Medulla oblongata (tissue), 1 donor: ENCODE measurements around the gene ARSB.
"Not testable (repeated sequence)": the region's sequence is repeated elsewhere in the genome, so short reads cannot be mapped to it uniquely, and the experiment has no call there.

Experiments used
- DNase-seq: peaks from one replicate; pipeline ENCODE4 v3.0.0-alpha.2; 2015; ENCODE audit errors: extremely low spot score

ARSB gene

DNA sequence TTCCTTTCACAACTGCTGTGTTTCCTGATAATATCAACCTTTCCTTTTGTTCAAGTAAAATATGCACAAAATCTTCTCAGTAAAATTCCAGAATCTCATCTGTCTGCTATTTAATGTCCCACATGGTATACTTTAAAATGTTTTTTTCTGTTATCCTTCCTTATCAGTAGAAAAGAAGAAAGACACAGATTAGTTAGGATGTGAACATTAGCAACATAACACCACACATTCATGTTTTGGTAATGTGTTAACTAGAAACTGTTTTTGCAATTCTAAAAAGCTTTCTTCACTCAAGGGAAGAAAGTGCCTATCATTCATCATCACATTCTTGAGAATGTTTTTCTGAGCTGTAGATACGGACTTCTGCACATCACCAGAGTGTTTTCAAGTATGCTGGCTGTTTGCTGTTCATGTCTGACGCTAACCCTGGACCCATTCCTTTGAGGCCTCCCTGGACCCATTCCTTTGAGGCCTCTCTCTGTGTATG, 10.5 kb upstream of the ARSB start:
- no peak for DNase-seq

GRCh38 chr5:78993165-78993564, 8.1 kb upstream of the ARSB start:
- no peak for DNase-seq

DNA sequence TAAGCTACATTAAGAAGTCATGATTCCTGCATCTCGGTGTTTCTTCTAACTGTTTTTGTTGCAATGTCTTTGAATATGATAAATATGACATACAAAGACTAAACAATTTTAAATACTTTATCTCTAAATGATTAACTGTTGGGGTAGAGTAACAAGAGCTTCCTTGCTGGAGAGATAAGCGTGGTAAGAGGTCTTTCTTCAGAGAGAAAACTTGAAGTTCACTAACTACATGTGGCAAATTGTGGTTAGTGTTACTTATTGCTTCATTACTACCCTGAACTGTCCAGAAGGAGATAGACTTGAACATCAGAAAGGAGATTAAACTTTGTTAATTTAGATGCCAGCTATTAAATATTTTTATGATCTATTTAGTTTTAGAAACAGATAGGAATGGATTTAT, 7.0 kb upstream of the ARSB start:
- DNase-seq = no peak

GRCh38 chr5:78989080-78989479, 4.0 kb upstream of the ARSB start:
- no peak for DNase-seq

DNA sequence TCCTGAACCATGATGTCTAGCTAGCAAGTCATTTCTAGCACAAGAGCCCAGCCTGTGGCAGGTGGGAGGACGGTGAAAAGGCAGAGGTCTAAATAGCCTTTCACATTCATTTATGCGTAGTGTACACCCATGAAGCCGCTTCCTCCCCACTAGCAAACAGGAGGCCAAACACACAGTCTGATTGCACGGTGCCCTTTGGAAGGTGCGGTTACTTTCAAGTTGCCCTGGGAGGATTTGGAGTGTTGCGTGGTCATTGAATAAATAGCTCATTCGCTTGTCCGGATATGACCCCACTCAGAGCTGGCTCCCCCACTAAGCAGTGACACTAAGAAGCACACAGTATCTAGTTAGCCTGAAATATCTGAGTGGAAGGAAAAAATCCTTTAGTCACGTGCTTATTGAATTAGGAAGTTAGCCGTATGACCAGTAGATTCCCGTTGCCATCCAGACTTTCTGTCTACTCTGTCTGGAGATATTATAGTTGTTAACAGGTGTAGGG, 664 bp upstream of the ARSB start:
- DNase-seq = peak; percentile 65

DNA sequence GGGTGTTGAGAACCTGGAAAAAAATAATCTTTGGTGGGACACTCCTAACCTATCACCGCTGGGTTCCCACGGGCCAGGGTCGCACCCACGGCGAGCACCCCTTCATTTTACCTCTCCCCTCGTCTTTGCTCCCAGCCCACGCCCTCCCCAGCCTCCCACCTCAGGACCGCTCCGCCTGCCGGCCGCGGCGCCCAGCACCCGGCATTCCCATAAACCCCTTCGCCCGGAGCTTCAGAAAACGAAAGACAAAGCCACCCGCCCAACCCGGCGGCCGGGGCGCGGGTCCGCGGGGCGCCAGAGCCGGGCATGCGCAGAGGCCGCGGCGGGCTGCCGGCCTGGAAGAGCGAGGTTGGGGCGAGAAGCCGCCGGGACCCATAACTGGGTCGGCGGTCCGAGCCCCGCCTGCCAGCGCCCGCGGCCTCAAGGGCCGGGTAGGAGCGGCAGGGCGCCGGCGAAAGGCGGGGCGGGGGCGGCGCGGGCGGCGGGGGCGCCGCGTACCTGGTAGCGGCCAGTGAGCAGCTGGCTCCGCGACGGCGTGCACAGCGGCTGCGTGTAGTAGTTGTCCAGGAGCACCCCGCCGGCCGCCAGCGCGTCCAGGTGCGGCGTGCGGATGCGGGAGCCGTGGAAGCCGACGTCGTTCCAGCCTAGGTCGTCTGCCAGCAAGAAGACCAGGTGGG, 533 bp downstream of the ARSB start:
- DNase-seq = peak; percentile 91

DNA sequence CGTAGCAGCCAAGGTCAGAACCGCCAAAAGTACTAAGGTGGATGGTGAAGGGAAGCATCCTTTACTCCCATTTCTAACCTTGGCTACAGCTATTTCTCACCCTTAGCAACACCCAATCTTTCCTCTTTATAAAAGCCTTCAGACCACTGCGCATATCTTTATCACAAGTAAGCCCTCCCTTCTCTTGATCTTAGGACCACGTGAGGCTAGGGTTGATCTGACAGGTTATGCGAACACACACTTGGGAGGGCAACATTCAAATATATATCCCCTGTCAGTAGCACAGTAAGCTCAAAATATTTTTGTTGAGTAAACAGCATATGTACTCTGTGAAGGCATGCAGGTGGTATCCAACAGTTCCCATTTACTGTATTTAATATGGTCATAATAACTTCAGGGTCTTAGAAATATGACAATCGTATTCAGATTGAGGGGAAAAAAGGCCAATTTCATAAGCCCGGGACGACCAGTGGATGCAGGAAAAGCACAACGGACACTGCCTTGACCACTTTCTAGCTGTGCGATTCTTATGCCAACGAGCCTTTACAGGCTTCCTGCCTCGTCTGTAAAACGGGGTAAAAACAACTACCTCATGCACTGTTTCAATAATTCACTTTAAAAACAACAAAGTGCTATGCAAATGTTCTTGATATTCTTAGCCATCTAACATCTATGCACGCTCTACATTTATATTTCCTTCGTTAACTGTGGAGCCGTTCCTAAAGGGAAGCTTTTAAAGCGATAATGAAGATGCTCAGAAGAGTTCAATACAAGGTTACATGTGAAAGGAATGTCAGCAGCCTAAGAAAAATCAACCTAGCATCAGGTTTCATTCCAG, 1.3 kb downstream of the ARSB start:
- peak; percentile 60 for DNase-seq

- not testable (repeated sequence) for DNase-seq
These were observed 1.9 kb downstream of the ARSB start for GRCh38 chr5:78983194-78983593.

GRCh38 chr5:78979909-78980308, 5.2 kb downstream of the ARSB start:
- no peak for DNase-seq

DNA sequence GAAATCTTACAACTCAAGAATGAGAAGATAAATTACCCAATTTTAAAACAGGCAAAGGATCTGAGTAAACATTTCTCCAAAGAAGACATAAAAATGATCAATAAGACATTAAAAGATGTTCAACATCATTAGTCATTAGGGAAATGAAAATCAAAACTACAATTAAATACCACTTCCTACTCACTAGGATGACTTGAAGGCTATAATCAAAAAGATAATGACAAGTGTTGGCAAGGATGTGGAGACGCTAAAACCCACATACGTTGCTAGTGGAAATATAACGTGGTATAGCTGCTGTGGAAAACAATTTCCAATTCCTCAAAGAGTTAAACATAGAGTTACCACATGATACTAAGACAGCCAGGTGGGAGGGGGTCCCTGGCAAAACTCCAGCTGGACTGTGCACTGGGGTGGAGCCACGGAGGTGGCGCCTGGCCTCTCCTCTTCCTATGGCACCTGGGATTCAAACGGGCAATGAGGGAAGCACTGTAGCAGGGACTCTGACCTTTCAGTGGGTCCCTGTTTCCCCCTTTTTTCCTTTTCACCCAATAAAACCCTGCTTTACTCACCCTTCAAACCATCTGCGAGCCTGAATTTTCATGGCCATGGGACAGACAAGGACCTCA, 5.9 kb downstream of the ARSB start:
- DNase-seq = no peak

GRCh38 chr5:78975035-78975434, 10.1 kb downstream of the ARSB start:
- no peak for DNase-seq

- DNase-seq = no peak
These were observed 10.5 kb downstream of the ARSB start for GRCh38 chr5:78974601-78975000.

- peak; percentile 84 for DNase-seq
These were observed 11.1 kb downstream of the ARSB start for GRCh38 chr5:78974011-78974410.

GRCh38 chr5:78972654-78973428, 12.3 kb downstream of the ARSB start:
- DNase-seq = peak; percentile 49

- no peak for DNase-seq
These were observed 13.1 kb downstream of the ARSB start for GRCh38 chr5:78971998-78972397.

DNA sequence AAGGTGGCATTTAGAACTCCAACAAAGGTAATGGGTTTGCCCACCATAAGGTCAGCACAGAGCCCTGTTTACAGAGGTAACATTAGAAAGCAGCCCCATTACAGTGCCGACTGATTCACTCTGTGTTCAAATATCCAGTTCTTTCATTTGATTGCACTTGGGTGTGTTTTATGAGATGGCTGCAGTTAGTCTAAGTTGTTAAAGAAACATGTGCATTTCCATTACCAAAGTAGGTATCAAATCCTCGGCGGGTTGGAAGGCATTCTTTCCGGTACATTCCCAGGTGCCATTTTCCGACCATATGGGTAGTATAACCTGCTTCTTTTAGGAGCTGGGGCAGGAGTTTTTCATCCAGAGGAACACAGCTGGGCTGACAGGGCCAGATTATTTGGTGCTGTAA, 16.3 kb downstream of the ARSB start:
- no peak for DNase-seq

DNA sequence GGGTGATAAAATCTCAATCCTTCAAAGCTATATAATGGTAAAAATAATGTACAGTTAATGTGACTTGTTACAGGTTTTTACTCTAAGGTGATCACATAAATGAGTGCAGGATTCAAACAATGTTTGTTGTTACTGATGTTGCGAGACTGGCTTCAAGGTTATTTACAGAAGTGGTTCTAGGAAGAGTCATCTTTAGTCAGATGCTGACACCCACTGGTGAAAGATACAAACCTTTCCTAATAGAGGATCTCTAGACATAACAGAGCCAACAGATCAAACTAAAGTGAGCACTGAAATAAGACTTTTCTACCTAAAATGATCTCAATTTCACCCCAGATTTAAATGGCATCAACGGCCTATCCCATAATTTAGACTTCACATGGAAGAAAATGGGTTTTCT, 20.2 kb downstream of the ARSB start:
- peak; percentile 90 for DNase-seq

DNA sequence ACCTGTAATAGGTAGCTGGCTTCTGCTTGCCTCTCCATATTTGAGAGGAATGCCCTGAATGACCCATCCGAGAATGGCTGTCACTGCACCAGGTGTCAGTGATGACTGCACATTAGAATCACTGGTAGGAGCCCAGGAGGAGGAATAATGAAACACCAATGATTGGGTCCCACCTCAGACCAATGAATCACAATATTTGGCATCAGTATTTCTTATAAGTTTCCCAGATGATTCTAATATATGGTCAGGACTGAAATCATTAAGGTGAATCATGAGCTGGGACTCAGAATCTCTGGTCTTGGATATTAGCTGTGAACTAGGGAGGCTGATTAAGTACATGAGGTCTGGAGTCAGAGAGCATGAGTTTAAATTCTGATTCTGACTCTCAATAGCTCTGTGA, 23.4 kb downstream of the ARSB start:
- DNase-seq = no peak

GRCh38 chr5:78959767-78960166, 25.3 kb downstream of the ARSB start:
- DNase-seq = no peak

GRCh38 chr5:78958672-78959445, 26.3 kb downstream of the ARSB start:
- DNase-seq = no peak

- no peak for DNase-seq
These were observed 28.2 kb downstream of the ARSB start for GRCh38 chr5:78956901-78957300.
